ENCODE results near the gene NUB1.

NUB1 gene

DNA sequence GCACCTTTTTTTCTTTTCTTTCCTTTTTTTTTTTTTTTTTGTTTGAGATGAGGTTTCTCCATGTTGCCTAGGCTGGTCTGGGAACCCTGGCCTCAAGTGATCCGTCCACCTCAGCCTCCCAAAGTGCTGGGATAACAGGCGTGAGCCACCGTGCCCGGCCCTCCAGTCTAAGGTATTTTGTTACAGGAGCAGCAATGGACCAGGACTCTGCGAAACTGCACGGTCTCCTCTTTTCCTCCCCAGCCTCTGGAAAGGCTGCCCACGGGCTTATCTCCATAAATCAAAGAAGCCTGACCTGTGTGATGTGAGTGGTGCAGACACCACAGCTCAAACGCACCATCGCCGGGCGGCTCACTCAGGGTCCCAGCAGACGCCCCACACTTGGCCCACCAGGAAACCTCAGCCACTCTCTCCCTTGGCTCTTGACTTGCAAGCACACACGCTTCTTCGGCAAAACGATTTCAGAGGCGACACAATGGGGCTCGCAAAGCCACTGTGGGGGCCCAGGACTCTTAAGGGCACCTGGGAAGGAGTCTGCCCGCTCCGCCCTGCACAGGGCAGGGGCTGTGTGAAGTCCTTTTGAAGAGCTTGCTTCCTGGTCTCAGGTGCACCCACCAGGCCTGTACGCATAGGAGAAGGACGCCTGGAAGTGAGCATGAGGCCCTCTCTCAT is 47.6 kb downstream of the NUB1 start:
- DNase-seq (ENCODE audit: low read depth), result no peak

GRCh38 chr7:151389768-151390597 is 48.4 kb downstream of the NUB1 start:
- DNase-seq (ENCODE audit: low read depth), result no peak

- no peak for DNase-seq (ENCODE audit: low read depth)
These were observed 49.2 kb downstream of the NUB1 start for GRCh38 chr7:151390598-151391357.

GRCh38 chr7:151391358-151391730 is 49.7 kb downstream of the NUB1 start:
- DNase-seq (ENCODE audit: low read depth), result no peak

- no peak for DNase-seq (ENCODE audit: low read depth)
These were observed 50.4 kb downstream of the NUB1 start for GRCh38 chr7:151392002-151392401.

DNA sequence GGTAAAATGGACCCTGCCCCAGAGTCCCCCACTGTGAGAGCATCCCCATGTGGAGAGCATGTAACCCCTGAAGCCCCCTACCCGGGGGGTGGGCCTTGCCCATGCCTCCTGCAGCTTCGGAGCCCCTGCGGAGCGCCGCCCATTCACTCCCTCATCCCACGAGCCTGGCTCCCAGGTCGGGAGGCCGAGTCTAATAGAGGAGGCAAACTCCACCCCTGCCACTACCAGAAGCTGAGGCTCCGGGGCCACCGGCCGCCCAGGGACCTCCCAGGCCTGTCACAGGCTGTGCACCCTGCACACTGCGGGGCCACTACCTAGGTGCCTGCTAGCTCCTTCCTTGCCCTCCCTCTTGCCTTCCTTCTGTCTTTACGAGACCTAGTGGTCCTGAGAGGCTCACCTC is 50.8 kb downstream of the NUB1 start:
- DNase-seq (ENCODE audit: low read depth), result no peak

DNA sequence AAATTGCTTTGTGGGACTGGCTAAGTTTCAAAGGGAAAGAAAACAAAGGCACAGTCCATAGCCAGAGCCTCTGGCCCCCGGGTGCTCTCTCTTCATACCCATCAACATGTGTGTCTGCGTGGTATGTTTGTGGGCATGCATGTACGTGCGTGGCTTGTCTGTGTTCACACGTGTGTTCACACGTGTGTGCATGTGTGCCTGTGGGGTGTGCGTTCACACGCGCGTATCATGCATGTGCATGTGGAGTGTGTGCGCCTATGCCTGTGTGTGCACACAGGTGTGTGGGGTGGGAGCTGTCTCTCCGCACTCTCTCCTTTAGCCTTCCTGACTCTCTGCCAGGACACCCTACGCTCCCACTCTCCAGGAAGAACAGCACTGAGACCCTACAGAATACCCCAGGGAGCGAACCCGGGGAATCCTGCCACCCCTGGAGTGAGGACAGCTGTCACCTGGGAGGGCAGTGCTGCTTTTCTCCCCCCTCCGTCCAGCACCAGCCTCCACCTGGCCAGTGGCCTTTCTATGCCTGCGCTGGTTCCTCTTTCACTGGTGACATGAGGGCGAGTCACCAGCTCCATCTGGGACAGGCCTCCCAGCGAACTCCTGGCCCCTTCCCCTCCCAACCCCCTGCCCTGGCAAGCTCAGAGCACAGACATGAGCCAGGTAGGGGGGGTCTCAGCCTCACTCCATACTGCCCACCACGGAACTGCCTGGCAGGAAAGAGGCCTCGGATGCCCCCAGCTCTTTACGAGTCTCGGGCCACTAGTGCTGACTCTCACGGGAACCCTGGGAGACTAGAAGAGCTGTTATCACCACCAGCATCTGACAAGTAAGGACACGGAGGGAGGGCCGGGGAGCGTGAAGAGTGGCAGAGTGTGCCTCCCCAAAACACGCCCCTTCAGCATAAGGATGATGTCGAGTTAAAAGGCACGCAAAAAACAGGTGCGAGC is 51.7 kb downstream of the NUB1 start:
- DNase-seq (ENCODE audit: low read depth), result no peak

GRCh38 chr7:151394076-151395035 is 52.7 kb downstream of the NUB1 start:
- DNase-seq (ENCODE audit: low read depth), result no peak

- DNase-seq (ENCODE audit: low read depth), result no peak
These were observed 53.4 kb downstream of the NUB1 start for GRCh38 chr7:151395036-151395367.

GRCh38 chr7:151396328-151396970 is 54.8 kb downstream of the NUB1 start:
- no peak for DNase-seq (ENCODE audit: low read depth)

DNA sequence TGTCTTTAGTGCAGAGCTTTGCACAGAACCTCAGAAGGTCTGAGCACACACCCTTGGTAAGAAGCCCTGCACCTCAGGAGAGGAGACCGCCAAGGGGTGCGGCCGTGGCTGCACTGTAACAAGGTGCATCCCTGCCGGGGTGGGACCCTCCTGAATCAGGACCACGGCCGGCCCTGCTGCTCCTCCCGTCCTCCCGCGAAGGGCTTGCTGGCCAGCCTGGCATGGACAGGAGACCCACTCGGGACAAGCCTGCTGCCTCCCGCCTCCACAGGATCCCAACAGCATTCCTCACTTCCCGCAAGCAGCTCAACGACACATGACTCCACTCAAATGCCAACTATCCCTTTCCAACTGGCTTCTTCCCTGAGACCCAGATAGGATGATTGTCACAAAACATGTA is 55.4 kb downstream of the NUB1 start:
- no peak for DNase-seq (ENCODE audit: low read depth)

- no peak for DNase-seq (ENCODE audit: low read depth)
These were observed 57.1 kb downstream of the NUB1 start for GRCh38 chr7:151398446-151399304.

- no peak for DNase-seq (ENCODE audit: low read depth)
These were observed 57.6 kb downstream of the NUB1 start for GRCh38 chr7:151399305-151399601.

- no peak for DNase-seq (ENCODE audit: low read depth)
These were observed 58.3 kb downstream of the NUB1 start for GRCh38 chr7:151399906-151400305.

GRCh38 chr7:151400626-151401315 is 59.2 kb downstream of the NUB1 start:
- no peak for DNase-seq (ENCODE audit: low read depth)

- no peak for DNase-seq (ENCODE audit: low read depth)
These were observed 60.6 kb downstream of the NUB1 start for GRCh38 chr7:151402029-151402835.

DNA sequence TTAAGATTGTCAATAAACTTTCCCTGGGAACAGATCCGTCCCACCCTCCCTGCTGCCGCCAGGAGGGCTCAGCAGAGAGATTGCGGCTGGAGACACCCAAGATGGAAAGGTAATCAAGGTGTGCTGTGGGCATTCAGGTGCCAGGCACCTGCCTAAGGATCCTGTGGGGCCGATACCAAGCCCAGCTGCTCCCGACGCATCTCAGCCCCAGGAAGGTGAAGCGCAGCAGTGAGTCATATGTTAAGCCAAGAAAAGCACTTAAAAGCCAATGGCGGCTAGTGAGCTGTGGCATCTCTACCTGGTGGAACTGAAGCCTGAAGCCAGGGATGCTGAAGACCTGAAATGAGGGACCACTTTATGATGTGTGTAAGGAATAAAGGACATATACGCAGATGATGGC is 62.2 kb downstream of the NUB1 start:
- no peak for DNase-seq (ENCODE audit: low read depth)

All from GM04504 (cell line).